ENCODE results near the gene GADD45B. TPM values are rescaled to one million over a fixed set of nuclear protein-coding genes. Genes with fewer than 3 reads are reported as not detected.
A peak's percentile ranks its signal among the peaks of the same experiment; 100 is the strongest.

GADD45B gene
- total and polyA plus RNA-seq, 10 of the 15 experiments (the other 5 are each of a cell fraction or from before 2014, with no cell fraction given): 2.4 to 180 (median 91.1) TPM

- peak; percentile 23 for TF ChIP-seq NBN (IDR thresholded peaks at IDR 0.05)
- TF ChIP-seq SIN3A (IDR thresholded peaks at IDR 0.05; ENCODE audit: low read depth, low read length): peak; percentile 90
- peak; percentile 34; the same call in 1 of the 2 replicates for TF ChIP-seq RB1 (IDR thresholded peaks at IDR 0.05; ENCODE audit: borderline replicate concordance)
- peak; percentile 98 for TF ChIP-seq HDAC6 (IDR thresholded peaks at IDR 0.05; ENCODE audit: unreplicated experiment)
- TF ChIP-seq MYB (IDR thresholded peaks at IDR 0.05; ENCODE audit: borderline replicate concordance, low read depth, low read length): peak; percentile 77
- 0 out of 4 replicates have a peak, but pooled peaks of 1 of the 2 experiments have one; percentile 3 for TF ChIP-seq SRF (IDR thresholded peaks at IDR 0.05; ENCODE audit: low read depth in 2 of 2, low read length in 2 of 2)
- peak; percentile 99 for TF ChIP-seq ZNF687 (IDR thresholded peaks at IDR 0.05)
- peak; percentile 58; the same call in 1 of the 2 replicates for TF ChIP-seq CHD2 (IDR thresholded peaks at IDR 0.05; ENCODE audit: borderline replicate concordance, low read depth, low read length)
- TF ChIP-seq WRNIP1 (IDR thresholded peaks at IDR 0.05; ENCODE audit: borderline replicate concordance, low read depth, low read length): peak; percentile 68; the same call in 1 of the 2 replicates
- TF ChIP-seq TAF1 (IDR thresholded peaks at IDR 0.05; ENCODE audit: borderline replicate concordance, low read depth, low read length): peak; percentile 100
- peak; percentile 93 for TF ChIP-seq SP1 (IDR thresholded peaks at IDR 0.05; ENCODE audit: low read depth, low read length)
- 0 out of 2 replicates have a peak, but pooled peaks have one; percentile 22 for TF ChIP-seq BMI1 (IDR thresholded peaks at IDR 0.05; ENCODE audit: borderline replicate concordance)
- TF ChIP-seq ATF7 (IDR thresholded peaks at IDR 0.05; ENCODE audit: low read depth): peak; percentile 66; the same call in 1 of the 2 replicates
- no peak; the same call in 1 of the 2 replicates for TF ChIP-seq MXI1 (IDR thresholded peaks at IDR 0.05; ENCODE audit: low read depth, low read length)
- TF ChIP-seq SMAD1 (IDR thresholded peaks at IDR 0.05; ENCODE audit: low read depth, partially characterized antibody): peak; percentile 98
- peak; percentile 51 to 59 for TF ChIP-seq BHLHE40 (IDR thresholded peaks at IDR 0.05; ENCODE audit: borderline replicate concordance in 1 of 2, low read depth in 2 of 2, low read length in 1 of 2)
- peak; percentile 68 for TF ChIP-seq REST (IDR thresholded peaks at IDR 0.05; ENCODE audit: low read depth, low read length)
Measured at GRCh38 chr19:2475702-2476450, at the start of gene GADD45B (continued).
